NCI-H2081 treated with DMSO at 0.1 percent for 48 hours (cell line): Measurements from ENCODE around the gene RNF220.
"Not testable (repeated sequence)": the region's sequence is repeated elsewhere in the genome, so short reads cannot be mapped to it uniquely, and the experiment has no call there.

ENCODE experiments used
- DNase-seq: peaks from one replicate; lab custom pipeline; 2025; lab: John Stamatoyannopoulos, UW

The RNF220 gene

GRCh38 chr1:44653107-44653964, 248.3 kb downstream of the RNF220 start:
- no peak for DNase-seq

GRCh38 chr1:44654621-44655187, 249.6 kb downstream of the RNF220 start:
- DNase-seq, result no peak

DNA sequence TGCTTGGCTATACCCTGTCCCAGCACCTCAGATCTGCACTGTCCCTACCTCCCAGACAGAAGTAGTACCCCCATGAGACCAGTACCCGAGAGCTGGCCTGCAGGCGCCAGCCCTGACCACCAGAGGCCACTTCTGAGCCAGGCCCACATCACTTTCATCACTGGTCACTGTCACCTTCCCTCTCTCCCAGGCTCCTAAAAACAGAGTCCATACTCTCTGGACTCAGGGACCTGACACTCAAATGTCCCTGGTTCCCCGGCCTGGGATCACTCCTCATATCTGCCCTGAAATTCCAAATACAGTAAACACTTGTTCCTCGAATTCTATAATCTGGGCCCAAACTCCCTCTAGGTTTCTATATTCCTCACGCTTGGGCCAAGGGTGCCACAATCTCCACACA, 250.6 kb downstream of the RNF220 start:
- no peak for DNase-seq

DNA sequence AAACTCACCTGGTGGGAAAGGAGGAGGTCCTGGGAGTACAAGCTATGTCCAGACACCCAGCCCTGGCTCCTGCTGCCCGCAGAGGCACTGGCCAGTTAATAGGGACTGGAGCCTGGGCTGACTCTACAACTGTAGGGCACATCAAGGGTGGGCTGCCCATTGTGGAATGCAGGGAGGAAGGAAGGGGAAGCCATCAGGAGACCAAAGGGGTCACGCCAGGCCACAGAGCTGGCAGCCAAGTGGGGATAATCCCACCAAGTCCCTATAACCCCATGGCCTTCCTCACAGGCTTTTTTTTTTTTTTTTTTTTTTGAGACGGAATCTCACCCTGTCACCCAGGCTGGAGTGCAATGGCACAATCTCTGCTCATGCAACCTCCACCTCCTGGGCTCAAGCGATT, 254.5 kb downstream of the RNF220 start:
- no peak for DNase-seq

DNA sequence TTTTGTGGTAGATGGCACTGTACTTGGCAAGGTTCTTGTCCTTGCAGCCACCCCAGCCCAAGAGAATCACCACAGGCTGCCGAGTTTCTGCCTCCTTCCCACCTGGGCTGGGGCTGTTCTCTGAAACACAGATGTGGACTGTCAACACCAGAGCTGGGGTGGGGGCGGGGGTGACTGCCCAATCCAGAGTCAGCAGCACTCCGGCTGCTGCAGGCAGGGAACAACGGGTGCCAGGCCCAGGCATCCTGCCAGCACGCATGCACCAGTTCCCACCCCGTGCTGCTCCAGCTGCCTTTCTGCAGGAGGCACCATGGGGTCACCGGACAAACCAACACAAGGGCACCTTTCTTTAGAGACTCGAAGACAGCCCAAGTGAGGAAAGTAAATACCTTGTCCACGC, 255.1 kb downstream of the RNF220 start:
- no peak for DNase-seq

GRCh38 chr1:44661781-44662682, 257.0 kb downstream of the RNF220 start:
- no peak for DNase-seq

- DNase-seq, result no peak
These were observed 257.6 kb downstream of the RNF220 start for GRCh38 chr1:44662683-44663030.

DNA sequence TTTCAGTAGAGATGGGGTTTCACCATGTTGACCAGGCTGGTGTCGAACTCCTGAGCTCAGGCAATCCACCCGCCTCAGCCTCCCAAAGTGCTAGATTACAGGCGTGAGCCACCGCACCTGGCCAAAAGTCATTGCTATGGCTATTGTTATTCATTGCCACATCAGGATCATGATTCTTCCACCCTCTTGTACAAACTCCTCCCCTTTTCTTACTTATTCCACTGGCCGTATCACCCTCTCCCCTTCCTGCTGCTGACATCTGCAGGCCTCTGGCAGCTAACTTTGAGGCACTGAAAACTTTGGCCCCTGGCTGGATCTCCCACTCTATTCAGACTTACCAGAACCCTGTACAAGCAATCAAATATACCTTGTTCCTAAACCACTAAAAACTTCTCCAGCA, 258.4 kb downstream of the RNF220 start:
- no peak for DNase-seq

DNA sequence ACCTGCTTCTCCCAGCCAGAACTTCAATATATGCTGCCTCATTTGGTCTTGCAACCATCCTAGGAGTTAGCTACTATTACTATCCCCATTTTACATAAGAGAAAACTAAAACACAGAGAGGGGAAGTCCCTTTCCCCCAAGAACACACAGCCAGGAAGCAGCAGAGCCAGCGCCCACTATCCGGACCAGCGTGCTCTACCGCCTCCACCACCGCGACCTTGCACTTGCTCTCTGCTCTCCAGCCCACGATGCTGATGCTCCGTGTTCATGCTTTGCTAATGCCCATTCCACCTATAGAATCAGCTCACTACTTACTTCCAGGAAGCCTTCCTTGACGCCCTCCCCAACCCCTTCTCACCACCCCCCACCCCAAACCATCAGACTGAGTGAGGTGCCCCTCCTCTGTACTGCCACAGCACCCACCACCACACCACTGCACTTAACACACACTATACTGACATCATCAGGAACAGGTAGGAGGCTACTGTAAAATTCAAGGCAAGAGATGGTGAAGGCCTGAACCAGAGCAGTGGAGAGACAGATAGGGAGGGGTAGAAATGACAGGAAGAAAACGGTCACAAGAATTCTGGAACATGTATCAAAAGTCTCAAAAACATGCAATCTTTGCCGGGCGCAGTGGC, 259.8 kb downstream of the RNF220 start:
- DNase-seq, result no peak

DNA sequence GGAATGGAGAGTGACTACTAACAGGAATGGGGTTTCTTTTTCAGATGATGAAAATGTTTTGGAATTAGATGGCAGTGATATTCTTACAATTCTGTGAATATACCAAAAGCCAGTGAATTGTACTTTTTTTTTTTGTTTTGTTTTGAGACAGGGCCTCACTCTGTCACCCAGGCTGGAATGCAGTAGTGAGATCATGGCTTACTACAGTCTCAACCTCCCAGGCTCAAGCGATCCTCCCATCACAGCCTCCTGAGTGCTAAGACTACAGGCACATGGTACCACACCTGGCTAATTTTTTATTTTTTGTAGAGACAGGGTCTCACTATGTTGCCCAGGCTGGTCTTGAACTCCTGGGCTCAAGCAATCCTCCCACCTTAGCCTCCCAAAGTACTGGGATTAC, 261.7 kb downstream of the RNF220 start:
- DNase-seq, result not testable (repeated sequence)

DNA sequence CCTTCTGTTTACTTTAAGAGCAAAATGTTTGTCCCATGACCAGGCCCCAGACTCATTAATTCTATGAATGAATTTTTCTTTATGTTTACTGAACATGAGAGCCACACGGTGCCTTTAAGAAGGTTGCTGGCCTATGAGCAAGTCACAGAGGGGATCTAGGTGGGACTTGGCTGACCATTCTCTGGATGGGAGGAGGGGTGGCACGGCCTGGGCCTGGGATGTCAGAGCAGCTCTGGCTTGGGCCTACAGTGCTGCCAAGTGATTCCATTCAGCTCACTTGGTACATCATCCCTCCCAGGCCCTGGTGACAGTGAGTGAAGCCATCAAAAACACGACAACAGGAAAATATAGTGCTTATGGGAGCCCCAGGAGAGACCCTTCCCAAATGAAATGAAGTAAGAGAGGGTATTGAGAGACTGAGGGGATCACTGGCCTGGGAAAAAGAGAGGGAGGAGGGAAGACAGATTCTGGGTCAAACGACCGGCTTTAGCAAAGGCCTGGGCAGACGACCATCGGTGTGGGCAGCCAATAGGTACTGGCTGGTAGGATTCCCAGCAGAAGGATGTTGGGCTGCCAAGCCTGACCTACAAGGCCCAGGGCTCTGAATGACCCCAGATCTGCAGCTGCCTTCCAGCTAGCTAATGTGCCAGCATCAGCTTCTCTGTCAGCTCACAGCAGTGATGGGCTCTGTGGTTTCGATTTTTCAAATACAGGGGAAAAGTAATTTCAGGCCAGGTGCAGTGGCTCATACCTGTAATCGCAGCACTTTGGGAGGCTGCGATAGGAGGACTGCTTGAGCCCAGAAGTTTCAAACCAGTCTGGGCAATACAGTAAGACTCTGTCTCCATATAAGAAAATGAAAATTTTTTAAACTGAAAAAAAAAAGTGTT, 265.9 kb downstream of the RNF220 start:
- no peak for DNase-seq

DNA sequence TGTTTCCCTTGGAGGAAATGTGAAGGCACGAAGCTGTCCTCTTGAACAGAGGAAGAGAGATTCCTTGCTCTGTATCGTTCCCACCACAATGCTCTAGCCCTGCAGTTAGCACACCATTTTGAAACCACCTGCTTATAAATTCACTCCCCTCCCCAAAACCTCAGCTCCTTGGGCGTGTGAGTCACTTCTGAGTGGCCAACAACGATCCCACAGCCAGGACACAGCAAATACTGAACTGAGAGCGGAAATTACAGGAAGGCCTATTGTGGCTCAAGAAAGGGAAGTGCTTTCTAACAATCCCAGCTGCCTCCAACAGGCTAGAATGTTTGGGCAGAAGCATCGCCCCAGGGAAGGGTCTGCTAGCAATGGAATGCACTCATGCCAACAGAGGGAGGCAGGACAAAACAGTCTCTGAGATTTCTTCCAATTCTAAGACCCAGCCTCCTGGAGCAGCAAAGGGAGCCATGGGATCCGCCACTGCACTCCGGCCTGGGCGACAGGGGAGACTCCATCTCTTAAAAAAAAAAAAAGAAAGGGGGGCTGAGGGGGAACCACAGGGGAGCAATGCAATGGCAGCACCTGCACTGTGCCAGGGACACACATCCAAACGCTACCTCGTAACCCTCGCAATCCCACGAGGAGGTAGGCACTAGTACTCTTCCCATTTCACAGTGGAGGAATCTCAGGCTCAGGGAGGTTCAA, 267.4 kb downstream of the RNF220 start:
- DNase-seq, result no peak

DNA sequence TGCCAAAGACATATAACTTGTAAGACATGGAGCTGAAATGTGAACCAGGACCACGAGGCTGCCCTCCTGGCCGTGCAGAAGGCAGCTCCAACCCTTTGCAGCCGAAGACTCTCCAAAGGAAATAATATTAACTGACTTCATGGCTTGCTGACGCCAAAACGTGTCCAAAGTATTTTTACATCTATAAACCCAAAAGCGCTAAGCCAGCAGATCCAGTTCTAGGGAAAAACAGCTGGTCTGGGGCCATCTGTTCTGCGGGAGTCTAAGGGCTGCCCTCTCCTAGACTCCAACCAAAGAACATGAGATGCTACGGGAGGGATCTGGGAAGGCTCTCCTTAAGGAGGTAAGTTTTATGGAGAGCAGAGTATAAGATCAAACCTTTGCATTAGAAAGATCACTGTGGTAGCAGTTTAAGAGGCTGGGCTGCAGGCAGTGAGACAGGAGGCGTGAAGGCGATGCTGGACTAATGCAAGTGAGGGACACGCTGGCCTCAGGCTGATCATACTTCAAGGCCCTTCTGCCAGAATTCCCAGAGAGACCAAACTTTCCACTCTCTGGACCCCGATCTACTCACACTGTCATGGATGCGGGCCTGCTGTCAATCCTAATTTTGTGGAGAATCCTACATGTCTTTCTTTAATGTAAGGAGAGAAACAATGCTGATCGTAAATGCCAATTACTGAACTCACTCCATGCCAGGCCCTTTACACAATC, 268.1 kb downstream of the RNF220 start:
- no peak for DNase-seq

DNA sequence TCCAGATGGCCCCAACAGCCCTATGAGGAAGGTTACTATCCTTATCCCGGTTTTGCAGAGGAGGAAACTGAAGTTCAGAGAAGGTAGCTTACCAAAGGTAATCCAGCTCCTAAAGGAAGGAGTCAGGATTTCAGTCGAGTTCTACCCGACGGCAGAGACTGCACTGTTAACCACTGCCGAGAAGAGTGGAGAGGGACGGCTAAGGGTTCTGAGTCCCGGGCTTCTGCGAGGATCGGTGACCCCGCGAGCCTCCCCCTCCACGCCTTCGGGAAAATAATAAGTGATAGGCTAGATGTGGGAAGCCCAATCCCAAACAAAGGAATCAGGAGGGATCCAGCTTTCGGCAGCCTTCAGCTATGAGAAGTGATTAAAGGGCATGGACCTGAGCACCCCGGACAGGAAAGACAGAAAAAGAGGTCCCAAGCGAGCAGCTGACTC, 268.6 kb downstream of the RNF220 start:
- no peak for DNase-seq

DNA sequence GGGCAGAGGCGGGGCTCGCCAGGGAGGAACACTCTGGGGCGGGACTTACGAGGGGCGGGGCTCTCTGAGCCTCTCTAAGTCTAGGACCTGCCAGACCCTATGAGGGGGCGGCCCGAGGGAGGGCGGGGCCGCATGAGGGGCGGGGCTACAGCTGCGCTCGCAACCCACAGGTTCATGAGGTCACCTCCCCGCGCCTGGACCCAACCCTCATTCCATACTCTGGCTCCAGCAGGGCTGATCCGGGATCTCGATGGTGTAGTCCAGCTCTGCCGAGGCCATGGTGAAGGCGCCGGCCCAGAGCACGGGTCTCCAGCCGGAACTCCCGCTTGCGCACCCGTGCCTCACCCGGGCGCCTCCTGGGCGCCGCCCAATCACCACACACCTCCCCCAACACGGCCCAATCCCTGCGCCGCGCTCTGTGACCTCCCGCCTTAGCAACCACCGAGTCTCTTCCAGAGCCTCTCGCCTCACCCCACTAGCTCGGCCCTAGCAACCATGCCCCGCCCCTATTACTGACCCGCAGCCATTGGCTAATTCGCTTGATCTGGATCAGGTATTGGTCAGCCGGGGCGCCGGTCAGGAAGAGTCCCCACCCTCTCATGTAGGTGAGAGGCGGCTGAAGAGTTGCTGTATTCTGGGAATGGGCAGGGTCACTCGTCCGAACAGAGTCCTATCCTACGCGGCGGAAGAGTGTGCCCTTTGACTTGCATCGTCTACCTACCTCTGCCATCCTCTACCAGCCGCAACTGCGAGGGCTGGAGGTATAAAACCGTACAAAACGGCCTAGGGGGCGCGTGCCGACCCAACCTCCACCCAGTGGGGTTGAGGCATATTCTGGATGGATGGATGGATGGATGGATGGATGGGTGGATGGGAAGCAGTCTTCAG, 269.3 kb downstream of the RNF220 start, which contains the start of the genes ARMH1 and TMEM53:
Gene ARMH1, plus strand, starts transcription at position 602 of the 888 bp plus-strand sequence. CDS start 14,984 bp downstream, outside the sequence.
Gene TMEM53, minus strand, starts transcription at position 369 of the 888 bp plus-strand sequence. Its CDS starts 90 bp downstream, at position 279.
- peak; percentile 99 for DNase-seq

DNA sequence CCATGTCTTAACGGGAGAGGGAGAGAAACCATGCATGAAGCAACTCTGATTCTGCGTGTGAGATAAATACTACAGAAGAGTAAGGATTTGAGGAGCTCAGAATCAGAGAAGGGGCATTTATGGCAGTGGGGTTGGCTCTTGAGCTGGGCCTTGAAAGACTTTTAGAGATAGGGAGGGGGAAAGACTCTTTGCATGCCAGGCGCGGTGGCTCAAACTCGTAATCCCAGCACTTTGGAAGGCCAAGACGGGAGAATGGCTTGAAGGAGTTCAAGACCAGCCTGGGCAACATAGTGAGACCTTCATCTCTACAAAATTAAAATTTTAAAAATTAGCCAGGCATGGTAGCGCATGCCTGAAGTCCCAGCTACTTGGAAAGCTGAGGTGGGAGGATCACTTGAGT, 270.1 kb downstream of the RNF220 start:
- no peak for DNase-seq

DNA sequence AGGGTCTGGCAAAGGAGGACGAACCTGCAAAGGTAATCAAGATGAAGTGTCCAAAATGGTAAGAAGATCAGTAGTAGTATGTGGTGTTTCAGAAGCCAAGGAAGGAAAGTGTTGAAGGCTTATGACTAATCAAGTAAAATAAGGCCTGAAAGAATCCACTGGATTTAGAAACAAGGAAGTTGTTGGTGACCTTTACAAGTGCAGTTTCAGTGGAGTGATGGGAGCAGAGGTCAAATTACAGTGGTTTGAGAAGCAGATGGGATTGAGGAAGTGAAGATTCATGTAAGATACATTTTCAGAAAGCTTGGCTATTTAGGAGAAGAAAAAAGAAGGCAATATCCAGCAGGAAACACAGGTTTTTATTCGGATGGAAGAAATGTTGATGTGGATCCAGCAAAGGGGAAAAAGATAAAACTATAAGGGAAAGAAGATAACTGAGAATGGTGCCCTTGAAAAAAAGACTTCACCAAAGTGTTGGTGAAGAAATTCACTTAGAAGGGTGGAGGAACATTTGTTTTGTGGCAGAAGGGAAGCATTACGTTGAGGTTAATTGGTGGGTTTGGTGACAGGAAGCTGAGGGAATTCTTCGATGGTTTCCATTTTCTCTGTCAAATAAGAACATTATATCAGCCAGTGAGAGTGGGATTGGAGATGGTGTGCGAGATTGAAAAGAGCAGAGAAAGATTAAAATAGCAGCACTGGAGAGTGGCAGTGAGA, 271.6 kb downstream of the RNF220 start:
- DNase-seq, result no peak

DNA sequence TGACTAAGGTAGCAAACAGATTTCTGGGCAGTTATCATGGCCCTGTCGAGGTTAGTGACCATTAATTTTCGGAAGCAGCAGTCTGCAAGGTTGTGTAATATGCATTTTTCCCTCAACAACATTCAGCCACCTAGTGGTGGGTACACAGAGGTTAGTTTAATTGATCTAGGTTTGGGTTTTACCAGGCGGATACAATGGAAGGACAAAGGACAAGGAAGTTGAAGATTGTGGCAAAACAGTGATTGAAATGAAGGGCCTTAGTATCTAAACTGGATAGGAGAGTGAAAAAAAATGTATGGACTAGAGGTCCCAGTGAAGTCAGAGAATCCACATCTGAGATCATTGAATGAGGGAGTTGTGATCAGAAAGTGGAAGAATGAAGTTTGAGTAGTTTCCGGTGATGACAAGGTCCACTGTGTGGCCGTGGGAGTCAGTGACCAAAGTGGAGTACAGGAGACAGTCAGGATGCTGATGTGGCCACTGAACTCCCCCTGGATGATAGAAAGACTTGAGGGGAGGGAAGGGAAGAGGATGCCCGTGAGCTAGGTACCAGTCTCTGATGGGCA, 272.2 kb downstream of the RNF220 start:
- no peak for DNase-seq
